ENCODE results near the gene FAM168B. TPM values are rescaled to one million over a fixed set of nuclear protein-coding genes. Genes with fewer than 3 reads are reported as not detected.
"Not testable (repeated sequence)": the region's sequence is repeated elsewhere in the genome, so short reads cannot be mapped to it uniquely, and the experiment has no call there.

The FAM168B gene
- polyA plus RNA-seq (2014; cell fraction: cytosol; rRNA removed): 120 and 144 TPM in 2 replicates
- polyA plus RNA-seq (2014; cell fraction: nucleus; rRNA removed): 74.9 and 80.1 TPM in 2 replicates

- peak; percentile 86 for DNase-seq (ENCODE audit: low spot score)
Observed at GRCh38 chr2:131093006-131093695, at the start of gene FAM168B. Gene FAM168B, minus strand, starts transcription at chr2:131093460. Its CDS starts 10,814 bp downstream, at chr2:131082646.

GRCh38 chr2:131142849-131143248 is 49.6 kb upstream of the FAM168B start:
- DNase-seq (ENCODE audit: low spot score): no peak

GRCh38 chr2:131140581-131140980 is 47.3 kb upstream of the FAM168B start:
- DNase-seq (ENCODE audit: low spot score): no peak

GRCh38 chr2:131132729-131133128 is 39.5 kb upstream of the FAM168B start:
- no peak for DNase-seq (ENCODE audit: low spot score)

GRCh38 chr2:131130298-131130596 is 37.0 kb upstream of the FAM168B start:
- no peak for DNase-seq (ENCODE audit: low spot score)

GRCh38 chr2:131127981-131128380 is 34.7 kb upstream of the FAM168B start:
- DNase-seq (ENCODE audit: low spot score): no peak

- no peak for DNase-seq (ENCODE audit: low spot score)
Observed at GRCh38 chr2:131127076-131127475, 33.8 kb upstream of the FAM168B start.

- DNase-seq (ENCODE audit: low spot score): no peak
Observed at GRCh38 chr2:131126436-131126835, 33.2 kb upstream of the FAM168B start.

- no peak for DNase-seq (ENCODE audit: low spot score)
Observed at GRCh38 chr2:131125195-131125757, 32.0 kb upstream of the FAM168B start.

GRCh38 chr2:131123192-131123591 is 29.9 kb upstream of the FAM168B start:
- no peak for DNase-seq (ENCODE audit: low spot score)

GRCh38 chr2:131122496-131122895 is 29.2 kb upstream of the FAM168B start:
- no peak for DNase-seq (ENCODE audit: low spot score)

- DNase-seq (ENCODE audit: low spot score): no peak
Observed at GRCh38 chr2:131121464-131121863, 28.2 kb upstream of the FAM168B start.

- DNase-seq (ENCODE audit: low spot score): no peak
Observed at GRCh38 chr2:131120815-131121317, 27.6 kb upstream of the FAM168B start.

- DNase-seq (ENCODE audit: low spot score): peak; percentile 14
Observed at GRCh38 chr2:131115752-131116151, 22.5 kb upstream of the FAM168B start.

GRCh38 chr2:131114950-131115349 is 21.7 kb upstream of the FAM168B start:
- not testable (repeated sequence) for DNase-seq (ENCODE audit: low spot score)

GRCh38 chr2:131113566-131114227 is 20.4 kb upstream of the FAM168B start:
- no peak for DNase-seq (ENCODE audit: low spot score)

GRCh38 chr2:131112529-131112928 is 19.3 kb upstream of the FAM168B start:
- DNase-seq (ENCODE audit: low spot score): no peak

GRCh38 chr2:131105950-131106801 is 12.9 kb upstream of the FAM168B start:
- DNase-seq (ENCODE audit: low spot score): no peak

GRCh38 chr2:131105156-131105949 is 12.1 kb upstream of the FAM168B start, which contains the start of gene PLEKHB2:
Gene PLEKHB2, plus strand, starts transcription at chr2:131105336. Its CDS starts 15,606 bp downstream, at chr2:131120942.
- peak; percentile 90 for DNase-seq (ENCODE audit: low spot score)

- DNase-seq (ENCODE audit: low spot score): no peak
Observed at GRCh38 chr2:131104487-131105155, 11.4 kb upstream of the FAM168B start.

Data from SK-N-DZ (cell line).